ENCODE measurements around the gene RAB8A. TPM values are rescaled to one million over a fixed set of nuclear protein-coding genes. Genes with fewer than 3 reads are reported as not detected.

RAB8A gene
- total RNA-seq, 2 donors from 2014 or later: 40.5 to 41.5 TPM

DNA sequence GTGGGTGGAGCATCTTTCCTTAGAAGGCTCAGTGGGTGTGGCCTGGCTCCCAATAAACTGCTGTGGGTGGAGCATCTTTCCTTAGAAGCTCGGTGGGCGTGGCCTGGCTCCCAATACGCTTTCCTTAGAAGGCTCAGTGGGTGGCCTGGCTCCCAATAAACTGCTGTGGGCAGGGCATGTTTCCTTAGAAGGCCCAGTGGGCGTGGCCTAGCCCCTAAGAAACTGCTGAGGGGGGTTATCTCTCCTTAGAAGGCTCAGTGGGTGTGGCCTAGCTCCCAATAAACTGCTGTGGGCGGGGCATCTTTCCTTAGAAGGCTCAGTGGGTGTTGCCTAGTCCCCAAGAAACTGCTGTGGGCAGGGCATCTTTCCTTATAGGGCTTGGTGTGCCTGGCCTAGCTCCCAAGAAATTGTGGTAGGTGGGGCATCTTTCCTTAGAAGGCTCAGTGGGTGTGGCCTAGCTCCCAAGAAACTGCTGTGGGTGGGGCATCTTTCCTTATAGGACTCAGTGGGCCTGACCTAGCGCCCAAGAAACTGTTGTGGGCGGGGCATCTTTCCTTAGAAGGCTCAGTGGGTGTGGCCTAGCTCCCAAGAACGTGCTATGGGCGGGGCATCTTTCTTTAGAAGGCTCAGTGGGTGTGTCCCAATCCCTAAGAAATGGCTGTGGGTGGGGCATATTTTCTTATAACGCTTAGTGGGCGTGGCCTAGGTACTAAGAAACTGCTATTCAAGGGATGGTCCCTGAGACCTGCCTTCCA is 42.1 kb downstream of the RAB8A start:
- Histone ChIP-seq H3K4me3 (no peak overlapping the region), H3K9me3 (no peaks in the 10 kb centered on the region), H3K36me3 (no peaks in the 10 kb centered on the region), H3K4me1 (ENCODE audit: control insufficient read depth in 1 of 2, low read depth in 2 of 2) (no peaks in the 10 kb centered on the region), H3K27me3 (replicated peaks; ENCODE audit: insufficient read depth) (no peaks in the 10 kb centered on the region), H3K27ac (no peak overlapping the region)
- TF ChIP-seq, protein P1, sequence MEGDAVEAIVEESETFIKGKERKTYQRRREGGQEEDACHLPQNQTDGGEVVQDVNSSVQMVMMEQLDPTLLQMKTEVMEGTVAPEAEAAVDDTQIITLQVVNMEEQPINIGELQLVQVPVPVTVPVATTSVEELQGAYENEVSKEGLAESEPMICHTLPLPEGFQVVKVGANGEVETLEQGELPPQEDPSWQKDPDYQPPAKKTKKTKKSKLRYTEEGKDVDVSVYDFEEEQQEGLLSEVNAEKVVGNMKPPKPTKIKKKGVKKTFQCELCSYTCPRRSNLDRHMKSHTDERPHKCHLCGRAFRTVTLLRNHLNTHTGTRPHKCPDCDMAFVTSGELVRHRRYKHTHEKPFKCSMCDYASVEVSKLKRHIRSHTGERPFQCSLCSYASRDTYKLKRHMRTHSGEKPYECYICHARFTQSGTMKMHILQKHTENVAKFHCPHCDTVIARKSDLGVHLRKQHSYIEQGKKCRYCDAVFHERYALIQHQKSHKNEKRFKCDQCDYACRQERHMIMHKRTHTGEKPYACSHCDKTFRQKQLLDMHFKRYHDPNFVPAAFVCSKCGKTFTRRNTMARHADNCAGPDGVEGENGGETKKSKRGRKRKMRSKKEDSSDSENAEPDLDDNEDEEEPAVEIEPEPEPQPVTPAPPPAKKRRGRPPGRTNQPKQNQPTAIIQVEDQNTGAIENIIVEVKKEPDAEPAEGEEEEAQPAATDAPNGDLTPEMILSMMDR (IDR thresholded peaks at IDR 0.05): no peak
- ATAC-seq (ENCODE audit: insufficient number of reproducible peaks, low FRiP score, low read depth) (no peak), DNase-seq (ENCODE audit: low spot score) (no peak)

DNA sequence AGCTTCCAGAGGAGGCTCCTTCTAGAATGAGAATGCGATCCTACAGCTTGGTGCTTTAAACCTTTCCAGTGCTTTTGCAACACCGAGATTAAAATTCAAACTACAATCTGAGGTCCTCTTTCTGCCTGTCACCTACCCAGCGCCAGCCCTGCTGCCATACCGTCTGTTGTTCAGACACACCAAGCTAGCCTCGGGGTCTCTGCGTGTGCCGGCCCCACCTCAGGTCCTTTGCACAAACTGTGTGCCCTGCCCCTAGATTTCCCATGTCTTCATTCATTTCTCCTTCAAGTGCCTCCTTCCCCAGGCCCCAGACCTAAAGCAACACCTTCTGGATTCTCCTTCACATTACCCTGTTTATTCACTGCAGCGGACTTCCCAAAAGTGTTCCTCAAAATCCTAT is 42.9 kb downstream of the RAB8A start:
- no peaks in the 10 kb centered on the region for H3K27me3 ChIP-seq (replicated peaks; ENCODE audit: insufficient read depth)
- no peaks in the 10 kb centered on the region for H3K36me3 ChIP-seq
- TF ChIP-seq, protein P1 (IDR thresholded peaks at IDR 0.05): no peak
- no peaks in the 10 kb centered on the region for H3K9me3 ChIP-seq
- no peak for DNase-seq (ENCODE audit: low spot score)
- ATAC-seq (ENCODE audit: insufficient number of reproducible peaks, low FRiP score, low read depth): no peak
- no peak overlapping the region for H3K4me3 ChIP-seq
- no peak overlapping the region for H3K27ac ChIP-seq
- H3K4me1 ChIP-seq (ENCODE audit: control insufficient read depth in 1 of 2, low read depth in 2 of 2): no peaks in the 10 kb centered on the region

DNA sequence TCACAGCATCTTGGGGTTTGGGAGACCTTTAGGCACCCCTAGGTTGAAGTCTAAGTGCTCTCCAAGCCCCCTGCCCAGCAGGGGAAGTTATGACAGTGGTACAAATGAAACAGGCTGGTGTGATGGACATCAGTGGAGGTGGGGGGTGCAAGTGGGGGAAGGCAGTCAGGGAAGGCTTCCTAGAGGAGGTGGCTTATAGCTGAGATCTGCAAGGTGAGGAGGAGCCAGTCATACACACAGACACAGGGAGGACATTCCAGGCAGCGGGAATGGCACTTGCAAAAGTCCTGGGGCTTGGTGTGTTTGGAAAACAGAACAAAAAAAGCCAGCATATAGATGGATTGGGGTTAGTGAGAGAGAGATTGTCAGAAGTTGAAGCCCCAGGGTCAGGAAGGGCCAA is 43.4 kb downstream of the RAB8A start:
- Histone ChIP-seq H3K9me3 (no peaks in the 10 kb centered on the region), H3K36me3 (no peaks in the 10 kb centered on the region), H3K4me3 (no peak overlapping the region), H3K4me1 (ENCODE audit: control insufficient read depth in 1 of 2, low read depth in 2 of 2) (no peaks in the 10 kb centered on the region), H3K27ac (no peak overlapping the region), H3K27me3 (replicated peaks; ENCODE audit: insufficient read depth) (no peaks in the 10 kb centered on the region)
- DNase-seq (ENCODE audit: low spot score) (no peak), ATAC-seq (ENCODE audit: insufficient number of reproducible peaks, low FRiP score, low read depth) (no peak)
- TF ChIP-seq, protein P1 (IDR thresholded peaks at IDR 0.05): no peak

DNA sequence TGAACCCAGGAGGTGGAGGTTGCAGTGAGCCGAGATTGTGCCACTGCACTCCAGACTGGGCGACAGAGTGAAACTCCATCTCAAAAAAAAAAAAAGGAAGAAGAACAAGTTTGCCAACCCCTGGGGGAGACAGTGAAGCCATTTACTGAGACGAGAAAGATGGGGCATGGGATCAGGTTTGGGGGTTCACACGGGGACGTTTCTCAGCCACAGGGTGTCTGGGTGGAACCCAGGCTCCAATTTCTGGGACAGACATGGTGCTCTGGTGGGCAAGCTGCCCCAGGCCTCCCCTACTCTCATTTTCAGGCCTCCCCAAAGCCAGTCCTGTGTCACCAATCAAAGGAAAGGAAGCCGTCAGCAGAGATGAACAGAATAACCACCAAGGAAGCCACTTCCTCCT is 45.2 kb downstream of the RAB8A start:
- Histone ChIP-seq H3K36me3 (no peaks in the 10 kb centered on the region), H3K27ac (no peak overlapping the region), H3K4me3 (no peak overlapping the region), H3K27me3 (replicated peaks; ENCODE audit: insufficient read depth) (no peaks in the 10 kb centered on the region), H3K9me3 (no peaks in the 10 kb centered on the region), H3K4me1 (ENCODE audit: control insufficient read depth in 1 of 2, low read depth in 2 of 2) (no peaks in the 10 kb centered on the region)
- DNase-seq (ENCODE audit: low spot score) (no peak), ATAC-seq (ENCODE audit: insufficient number of reproducible peaks, low FRiP score, low read depth) (no peak)
- TF ChIP-seq, protein P1 (IDR thresholded peaks at IDR 0.05): no peak

DNA sequence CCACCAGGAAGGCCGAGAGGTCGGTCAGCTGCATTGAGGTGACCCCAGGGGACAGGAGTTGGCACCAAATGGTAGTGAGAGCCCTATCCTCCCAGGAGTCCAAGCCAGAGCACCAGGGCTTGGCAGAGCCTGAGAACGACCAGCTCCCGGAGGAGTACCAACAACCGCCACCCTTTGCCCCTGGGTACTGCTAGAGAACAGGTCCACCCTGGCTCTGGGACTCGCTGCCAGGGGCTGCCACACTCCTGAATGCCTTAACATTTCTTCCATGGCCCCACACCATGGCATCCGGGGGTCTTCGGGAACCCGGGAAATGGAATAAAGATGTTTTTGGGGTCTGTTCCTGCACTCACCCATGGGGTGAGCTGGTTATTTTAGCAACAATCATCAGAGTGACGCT is 45.9 kb downstream of the RAB8A start:
- no peaks in the 10 kb centered on the region for H3K4me1 ChIP-seq (ENCODE audit: control insufficient read depth in 1 of 2, low read depth in 2 of 2)
- no peaks in the 10 kb centered on the region for H3K27me3 ChIP-seq (replicated peaks; ENCODE audit: insufficient read depth)
- ATAC-seq (ENCODE audit: insufficient number of reproducible peaks, low FRiP score, low read depth) (no peak), DNase-seq (ENCODE audit: low spot score) (no peak)
- no peak overlapping the region for H3K27ac ChIP-seq
- H3K4me3 ChIP-seq: no peak overlapping the region
- H3K9me3 ChIP-seq: no peaks in the 10 kb centered on the region
- no peaks in the 10 kb centered on the region for H3K36me3 ChIP-seq
- TF ChIP-seq, protein P1 (IDR thresholded peaks at IDR 0.05): no peak

Measured in thoracic aorta (tissue), 2 donors.